GM18858 (cell line): ENCODE data around the gene HSPA1B.
"Not testable (repeated sequence)": the region's sequence is repeated elsewhere in the genome, so short reads cannot be mapped to it uniquely, and the experiment has no call there.

Source experiments
- ATAC-seq: cut with Tn5 transposase; IDR thresholded peaks from one replicate; pipeline ENCODE4 v1.9.1; 2021; ENCODE audit not compliant: unreplicated experiment

The HSPA1B gene

GRCh38 chr6:31797588-31797987 is 29.9 kb upstream of the HSPA1B start:
- ATAC-seq: no peak

DNA sequence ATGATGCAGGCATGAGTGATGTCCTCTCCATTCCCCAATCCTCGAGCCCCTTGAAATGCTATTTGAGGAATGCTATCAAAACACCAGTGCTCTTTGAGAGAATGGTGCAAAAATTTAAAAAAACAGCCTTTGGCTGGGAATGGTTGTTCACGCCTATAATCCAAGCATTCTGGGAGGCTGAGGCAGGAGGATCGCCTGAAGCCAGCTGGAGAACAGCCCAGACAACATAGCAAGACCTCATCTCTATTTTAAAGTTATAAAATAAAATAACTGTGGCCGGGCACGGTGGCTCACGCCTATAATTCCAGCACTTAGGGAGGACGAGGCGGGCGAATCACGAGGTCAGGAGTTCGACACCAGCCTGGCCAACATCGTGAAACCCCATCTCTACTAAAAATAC is 27.8 kb upstream of the HSPA1B start:
- ATAC-seq: no peak

GRCh38 chr6:31801031-31801927 is 26.3 kb upstream of the HSPA1B start:
- ATAC-seq: not testable (repeated sequence)

DNA sequence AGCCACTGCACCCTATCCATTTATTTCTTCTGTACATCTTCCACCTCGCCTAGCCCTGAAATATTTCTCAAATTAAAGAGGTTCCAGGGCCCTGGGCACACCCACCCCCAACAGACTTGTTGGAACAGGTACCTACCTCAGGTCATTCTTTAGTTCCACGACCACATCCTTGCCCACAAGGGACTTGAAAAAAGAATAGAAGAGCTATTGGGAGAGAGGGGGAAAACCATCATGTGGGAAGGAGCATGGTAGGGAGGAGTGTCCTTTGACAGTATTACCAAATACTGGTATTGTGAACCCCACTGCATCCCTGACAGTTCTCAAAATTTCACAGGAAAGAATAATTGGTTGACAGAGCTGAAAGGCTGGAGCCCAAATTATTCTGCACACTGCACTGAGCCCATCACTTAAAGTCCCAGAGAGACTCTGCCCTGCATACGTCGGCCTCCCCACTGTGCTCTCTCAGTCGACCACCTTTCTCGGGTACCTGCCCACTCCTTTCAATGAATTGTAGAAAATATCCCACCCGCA is 21.5 kb upstream of the HSPA1B start:
- ATAC-seq: no peak

DNA sequence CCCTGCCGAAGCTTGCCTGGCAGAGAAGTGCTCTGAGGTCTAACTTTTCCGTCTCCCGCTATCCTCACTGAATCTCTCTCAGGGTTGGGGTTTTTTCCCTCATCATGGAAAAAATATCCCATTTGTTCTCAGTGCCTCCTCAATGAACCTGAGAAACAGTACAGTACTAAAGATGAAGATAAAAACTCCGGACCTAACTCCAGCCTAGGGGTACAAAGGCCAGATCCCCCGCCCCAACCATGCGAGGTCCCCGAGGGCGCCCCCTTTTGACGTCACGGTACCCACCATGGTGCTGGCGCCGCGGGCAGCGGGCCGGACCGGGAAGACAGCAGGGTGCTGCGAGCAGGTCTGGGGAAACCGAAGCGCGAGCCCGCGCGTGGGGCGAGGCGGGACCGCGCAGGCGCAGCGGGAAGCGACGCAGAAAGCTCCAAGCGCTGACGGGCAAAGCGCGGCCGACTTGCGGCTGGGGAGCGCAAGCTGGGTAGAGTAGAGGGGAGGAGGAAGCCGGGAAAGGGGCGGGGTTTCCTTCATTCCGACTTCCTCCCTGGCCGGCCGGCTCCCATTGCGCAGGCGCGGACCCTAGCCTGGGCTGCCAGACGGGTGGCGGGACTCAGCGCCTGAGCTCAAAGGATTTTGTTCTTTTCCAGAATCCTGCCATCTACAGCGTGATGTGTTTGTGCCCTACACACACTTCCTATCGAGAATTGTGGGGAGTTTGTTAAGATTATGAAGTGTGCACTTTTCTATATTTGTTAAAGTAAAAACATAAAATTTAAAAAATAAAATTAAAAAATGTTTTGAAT is 20.9 kb upstream of the HSPA1B start, which contains the start of gene LSM2:
LSM2 (minus strand) TSS at position 497 of the 803 bp plus-strand sequence; CDS start at position 288, 209 bp downstream.
- peak; percentile 63 for ATAC-seq

- ATAC-seq: not testable (repeated sequence)
Measured at GRCh38 chr6:31808599-31808998, 18.9 kb upstream of the HSPA1B start.

DNA sequence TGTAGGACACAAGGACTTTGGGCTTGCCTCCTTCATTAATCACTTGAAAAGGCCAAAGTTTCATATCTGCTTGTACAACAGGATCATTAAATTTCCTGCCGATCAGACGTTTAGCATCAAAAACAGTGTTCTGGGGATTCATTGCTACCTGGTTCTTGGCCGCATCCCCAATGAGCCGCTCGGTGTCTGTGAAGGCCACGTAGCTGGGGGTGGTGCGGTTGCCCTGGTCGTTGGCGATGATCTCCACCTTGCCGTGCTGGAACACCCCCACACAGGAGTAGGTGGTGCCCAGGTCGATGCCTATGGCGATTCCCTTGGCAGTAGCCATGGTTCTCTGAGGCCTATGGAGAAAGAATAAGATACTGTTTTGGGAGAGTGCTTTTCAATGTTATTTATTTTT is 15.9 kb upstream of the HSPA1B start:
- ATAC-seq: no peak

DNA sequence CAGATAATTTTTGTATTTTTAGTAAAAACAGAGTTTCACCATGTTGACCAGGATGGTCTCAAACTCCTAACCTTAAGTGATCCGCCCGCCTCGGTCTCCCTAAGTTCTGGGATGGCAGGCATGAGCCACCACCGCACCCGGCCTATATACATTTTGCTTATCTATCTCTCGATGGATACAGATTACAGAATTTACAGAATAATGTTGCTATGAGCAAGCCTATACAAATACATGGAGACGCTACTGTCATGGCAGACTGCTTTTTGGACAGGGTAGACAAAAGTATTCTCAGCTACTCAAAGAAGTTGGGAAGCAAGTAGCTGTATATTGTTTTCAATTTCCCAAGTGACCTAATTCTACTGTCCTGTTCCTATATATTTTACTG is 14.1 kb upstream of the HSPA1B start:
- no peak for ATAC-seq

DNA sequence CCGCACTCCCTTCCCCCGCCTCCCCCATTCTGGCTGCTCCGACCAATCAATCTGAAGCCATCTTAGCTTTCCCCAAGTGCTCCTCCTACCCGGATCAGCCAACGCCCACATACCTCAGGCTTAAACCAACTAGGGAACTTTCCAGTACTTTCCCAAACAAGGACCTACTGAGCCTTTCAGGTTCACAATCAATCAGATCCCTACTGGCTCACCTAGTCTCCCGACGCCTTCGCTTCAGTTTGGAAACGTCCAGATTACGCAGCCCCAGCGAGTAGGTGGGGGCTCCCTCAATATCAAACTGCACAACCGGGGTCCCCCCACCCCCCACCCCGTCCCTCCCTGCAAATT is 12.9 kb upstream of the HSPA1B start:
- no peak for ATAC-seq

- ATAC-seq: no peak
Measured at GRCh38 chr6:31815025-31815838, 12.3 kb upstream of the HSPA1B start, which contains the start of the genes HSPA1A and HSPA1L. Gene HSPA1A, plus strand, starts transcription at chr6:31815543. Its CDS starts 214 bp downstream, at chr6:31815757. Gene HSPA1L, minus strand, starts transcription at chr6:31815283. Its CDS starts 3,311 bp downstream, at chr6:31811972.

- not testable (repeated sequence) for ATAC-seq
Measured at GRCh38 chr6:31817133-31817928, 10.2 kb upstream of the HSPA1B start.

DNA sequence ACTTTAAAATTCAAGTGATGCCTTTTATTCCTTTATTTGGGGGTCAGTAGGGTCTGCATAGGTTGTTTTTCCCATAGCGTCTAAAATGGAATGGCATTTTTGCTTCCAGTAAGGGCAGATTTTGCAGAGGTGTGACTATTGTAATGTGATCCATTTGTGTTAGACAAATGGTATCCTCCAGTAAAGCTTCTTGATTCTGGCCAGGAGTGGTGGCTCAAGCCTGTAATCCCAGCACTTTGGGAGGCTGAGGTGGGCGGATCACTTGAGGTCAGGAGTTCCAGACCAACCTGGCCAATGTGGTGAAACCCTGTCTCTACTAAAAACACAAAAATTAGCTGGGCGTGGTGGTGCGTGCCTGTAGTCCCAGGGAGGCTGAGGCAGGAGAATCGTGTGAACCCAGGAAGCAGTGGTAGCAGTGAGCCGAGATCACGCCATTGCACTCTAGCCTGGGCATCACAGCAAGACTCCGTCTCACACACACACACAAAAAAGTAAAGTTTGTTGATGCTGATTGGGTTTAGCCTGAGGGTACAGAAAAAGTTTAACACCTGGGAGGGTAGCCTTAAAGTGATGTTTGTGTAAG is 9.5 kb upstream of the HSPA1B start:
- ATAC-seq: not testable (repeated sequence)

DNA sequence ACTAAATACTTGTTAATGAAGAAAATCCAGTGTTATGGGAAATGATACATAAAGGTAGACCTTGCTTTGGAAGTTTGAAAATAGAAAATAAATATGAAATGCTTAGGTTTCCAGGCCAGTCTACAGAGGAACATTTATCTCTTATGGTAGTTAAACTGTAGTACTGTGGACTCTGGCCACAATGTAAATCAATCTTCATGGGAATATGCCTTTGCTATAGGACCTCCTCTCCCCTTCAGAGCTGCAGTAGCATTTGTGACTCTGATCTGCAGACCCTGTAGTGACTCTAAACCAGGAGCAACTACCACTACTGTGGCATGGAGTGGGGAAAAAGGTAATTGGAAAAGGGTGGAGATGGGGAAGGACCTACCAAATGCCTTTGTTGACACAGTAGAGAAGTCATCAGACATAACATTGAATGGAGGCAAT is 7.7 kb upstream of the HSPA1B start:
- no peak for ATAC-seq

- not testable (repeated sequence) for ATAC-seq
Measured at GRCh38 chr6:31820399-31820798, 7.1 kb upstream of the HSPA1B start.

DNA sequence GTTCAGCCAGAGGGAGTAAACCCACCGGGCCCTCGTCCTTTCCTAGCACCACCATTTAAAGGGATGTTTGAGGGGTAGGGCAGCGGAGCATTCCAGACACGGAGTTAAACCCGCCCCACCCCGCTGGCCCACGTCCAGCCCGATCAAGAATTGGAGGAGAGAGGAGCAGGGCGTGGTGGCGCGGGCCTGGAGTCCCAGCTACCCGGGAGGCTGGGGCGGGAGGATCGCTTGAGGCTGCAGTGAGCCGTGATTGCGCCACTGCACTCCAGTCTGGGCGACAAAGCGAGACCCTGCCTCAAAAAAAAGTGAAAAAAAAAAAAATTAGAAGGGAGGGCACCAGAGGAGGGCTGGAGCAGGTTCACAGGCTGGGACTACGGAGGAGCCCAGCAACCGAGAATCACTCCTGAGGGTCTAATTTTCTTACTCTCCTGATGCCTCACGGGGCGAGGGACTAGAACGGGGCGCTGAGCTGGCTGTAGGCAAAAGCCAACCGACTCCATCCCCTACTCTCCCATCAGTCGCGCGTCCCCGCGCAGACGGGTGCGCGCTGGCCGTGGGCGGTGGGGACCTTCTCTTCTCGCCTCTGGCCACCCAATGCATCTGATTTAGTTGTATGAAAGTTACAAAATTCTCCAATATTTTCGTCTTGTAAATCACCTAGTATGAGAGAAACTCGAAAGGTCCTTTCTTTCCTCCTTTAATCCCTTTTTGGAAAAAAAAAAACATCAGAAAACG is 6.1 kb upstream of the HSPA1B start:
- ATAC-seq: no peak

GRCh38 chr6:31822036-31822821 is 5.3 kb upstream of the HSPA1B start:
- no peak for ATAC-seq

GRCh38 chr6:31823592-31824196 is 3.8 kb upstream of the HSPA1B start:
- ATAC-seq: not testable (repeated sequence)

GRCh38 chr6:31825553-31825952 is 2.0 kb upstream of the HSPA1B start:
- no peak for ATAC-seq
